GM12873 (cell line): ENCODE measurements around the gene TREM1.

Source experiments
- TF ChIP-seq, protein P1 (sequence below): IDR thresholded peaks from 2 replicates; pipeline ENCODE4 v1.5.1; 2012; ENCODE audit warnings: low read depth, mild to moderate bottlenecking, moderate library complexity, low read length, control low read depth; ENCODE audit not compliant: insufficient read depth; ENCODE audit errors: missing control alignments

TREM1 gene

DNA sequence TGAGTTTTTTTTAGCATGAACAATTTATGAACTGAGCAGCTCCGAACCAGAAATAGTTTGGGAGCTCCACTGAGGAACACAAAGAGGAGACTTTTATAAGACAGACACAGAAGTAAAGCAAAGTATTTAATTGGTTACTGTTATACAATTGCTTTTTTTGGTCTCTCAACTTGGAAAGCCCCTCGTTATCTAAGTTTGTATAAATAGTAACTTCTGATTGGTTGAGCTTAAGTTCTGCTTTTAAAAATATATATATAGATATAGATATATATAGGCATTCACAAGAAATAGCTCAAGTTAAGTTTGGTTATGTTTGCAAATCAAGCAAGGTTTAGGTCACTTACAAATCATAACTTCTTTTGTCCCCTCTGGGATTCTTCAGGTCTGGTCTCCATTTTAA is 28.7 kb upstream of the TREM1 start:
- TF ChIP-seq, protein P1, sequence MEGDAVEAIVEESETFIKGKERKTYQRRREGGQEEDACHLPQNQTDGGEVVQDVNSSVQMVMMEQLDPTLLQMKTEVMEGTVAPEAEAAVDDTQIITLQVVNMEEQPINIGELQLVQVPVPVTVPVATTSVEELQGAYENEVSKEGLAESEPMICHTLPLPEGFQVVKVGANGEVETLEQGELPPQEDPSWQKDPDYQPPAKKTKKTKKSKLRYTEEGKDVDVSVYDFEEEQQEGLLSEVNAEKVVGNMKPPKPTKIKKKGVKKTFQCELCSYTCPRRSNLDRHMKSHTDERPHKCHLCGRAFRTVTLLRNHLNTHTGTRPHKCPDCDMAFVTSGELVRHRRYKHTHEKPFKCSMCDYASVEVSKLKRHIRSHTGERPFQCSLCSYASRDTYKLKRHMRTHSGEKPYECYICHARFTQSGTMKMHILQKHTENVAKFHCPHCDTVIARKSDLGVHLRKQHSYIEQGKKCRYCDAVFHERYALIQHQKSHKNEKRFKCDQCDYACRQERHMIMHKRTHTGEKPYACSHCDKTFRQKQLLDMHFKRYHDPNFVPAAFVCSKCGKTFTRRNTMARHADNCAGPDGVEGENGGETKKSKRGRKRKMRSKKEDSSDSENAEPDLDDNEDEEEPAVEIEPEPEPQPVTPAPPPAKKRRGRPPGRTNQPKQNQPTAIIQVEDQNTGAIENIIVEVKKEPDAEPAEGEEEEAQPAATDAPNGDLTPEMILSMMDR, result no peak

DNA sequence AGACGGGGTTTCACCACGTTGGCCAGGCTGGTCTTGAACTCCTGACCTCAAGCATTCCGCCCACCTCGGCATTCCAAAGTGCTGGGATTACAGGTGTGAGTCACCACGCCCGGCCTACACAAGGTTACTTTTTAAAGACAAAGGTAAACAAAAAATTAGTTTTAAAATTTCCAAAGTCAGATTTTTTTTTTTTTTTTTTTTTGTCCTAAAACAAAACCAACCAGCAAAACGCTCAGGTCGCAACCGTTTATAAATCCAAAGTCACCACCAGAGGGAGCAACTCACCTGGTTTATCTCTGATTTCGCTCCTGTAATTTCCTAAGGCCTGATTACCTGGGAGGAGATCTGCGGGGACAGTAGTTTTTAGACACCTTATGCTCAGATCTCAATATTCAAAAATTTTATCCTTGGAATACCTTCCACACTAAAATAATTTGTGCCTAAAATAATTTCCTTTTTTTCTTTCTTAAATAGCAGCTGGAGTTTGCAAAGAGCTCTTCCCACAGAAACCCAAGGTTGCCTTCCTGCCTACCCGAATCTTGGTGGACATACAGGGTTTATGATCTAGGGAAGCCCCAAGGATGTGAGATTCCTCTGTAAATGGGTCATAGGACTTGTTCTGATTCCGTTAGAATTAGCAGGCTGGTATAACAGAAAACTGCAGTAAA is 19.8 kb upstream of the TREM1 start:
- TF ChIP-seq, protein P1, result peak; percentile 67

DNA sequence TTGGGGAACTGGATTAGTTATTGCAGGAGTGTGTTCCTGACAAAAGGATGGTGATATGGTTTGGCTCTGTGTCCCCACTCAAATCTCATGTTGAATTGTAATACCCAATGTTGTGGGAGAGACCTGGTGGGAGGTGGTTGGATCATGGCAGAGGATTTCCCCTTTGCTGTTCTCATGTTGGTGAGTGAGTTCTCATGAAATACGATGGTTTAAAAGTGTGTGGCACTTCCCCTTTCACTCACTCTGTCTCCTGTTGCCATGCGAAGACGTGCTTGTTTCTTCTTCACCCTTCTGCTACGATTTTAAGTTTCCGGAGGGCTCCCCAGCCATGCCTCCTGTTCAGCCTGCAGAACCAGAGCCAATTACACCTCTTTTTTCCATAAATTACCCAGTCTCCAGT is 16.2 kb upstream of the TREM1 start:
- TF ChIP-seq, protein P1, result no peak

DNA sequence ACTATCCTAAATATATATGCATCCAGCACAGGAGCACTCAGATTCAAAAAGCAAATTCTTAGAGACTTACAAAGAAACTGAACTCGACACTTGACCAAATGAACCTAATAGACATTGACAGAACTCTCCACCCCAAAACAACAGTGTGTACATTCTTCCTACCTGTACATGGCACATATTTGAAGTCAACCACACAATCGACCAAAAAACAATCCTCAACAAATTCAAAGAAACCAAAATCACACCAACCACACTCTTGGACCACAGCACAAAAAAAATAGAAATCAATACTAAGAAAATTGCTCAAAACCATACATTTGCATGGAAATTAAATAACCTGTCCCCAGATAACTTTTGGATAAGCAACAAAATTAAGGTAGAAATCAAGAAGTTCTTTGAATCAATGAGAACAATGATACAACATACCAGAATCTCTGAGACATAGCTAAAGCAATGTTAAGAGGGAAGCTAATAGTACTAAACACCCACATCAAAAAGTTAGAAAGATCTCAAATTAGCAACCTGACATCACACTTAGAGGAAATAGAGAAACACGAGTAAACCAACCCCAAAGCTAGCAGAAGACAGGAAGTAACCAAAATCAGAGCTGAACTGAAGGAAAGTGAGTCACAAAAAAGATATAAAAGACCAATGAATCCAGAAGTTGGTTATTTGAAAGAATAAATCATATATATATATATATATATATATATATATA is 12.5 kb upstream of the TREM1 start:
- TF ChIP-seq, protein P1, result no peak

DNA sequence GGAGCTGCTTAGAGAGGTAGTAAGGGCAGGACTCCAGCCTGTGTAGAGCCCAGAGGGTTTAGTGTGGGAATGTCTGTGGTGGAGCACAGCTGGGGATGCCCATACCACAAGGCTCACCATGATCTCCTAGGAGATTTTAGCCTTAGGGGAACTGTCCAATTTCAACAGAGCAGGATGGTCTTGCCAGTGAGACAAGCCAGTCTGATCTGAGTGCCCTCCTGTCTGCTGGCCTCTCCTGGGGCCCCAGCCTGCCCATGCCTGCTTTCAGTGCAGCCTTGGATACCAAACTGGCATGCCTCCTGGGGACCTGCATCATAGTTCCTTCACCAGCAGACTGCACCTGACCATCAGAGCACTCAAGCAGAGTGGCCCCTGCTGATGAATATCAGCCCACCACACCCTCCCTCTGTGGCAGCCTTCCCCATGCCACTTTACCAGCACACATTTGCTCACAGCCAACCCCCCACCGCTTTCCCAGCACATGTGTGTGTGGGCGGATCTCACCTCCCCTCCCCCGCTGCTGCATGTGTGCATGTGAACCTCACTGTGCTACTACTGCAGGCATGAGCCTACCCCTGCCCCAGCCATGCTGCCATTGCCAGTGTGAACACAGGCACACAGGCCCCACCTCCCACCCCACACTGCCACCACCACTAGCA is 7.9 kb upstream of the TREM1 start:
- TF ChIP-seq, protein P1, result no peak

DNA sequence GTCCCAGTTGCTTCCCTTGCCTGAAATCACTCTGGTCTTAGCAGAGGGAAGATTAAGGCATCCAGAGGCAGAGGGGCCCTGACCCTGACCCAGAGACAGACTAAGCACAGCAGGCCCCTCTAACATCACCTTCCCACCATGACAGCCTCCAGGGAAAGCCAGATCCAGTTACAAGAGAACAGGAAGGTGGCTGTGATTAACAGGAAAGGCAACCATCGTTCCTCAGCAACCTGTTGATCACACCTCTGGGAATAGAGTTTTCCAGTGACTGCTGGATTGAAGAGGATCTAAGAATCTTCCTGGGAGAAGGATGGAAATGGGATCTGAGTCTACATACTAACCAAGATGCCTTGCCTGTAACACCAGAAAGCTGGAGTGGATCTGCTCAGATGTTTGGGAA is 5.2 kb upstream of the TREM1 start:
- TF ChIP-seq, protein P1, result no peak

DNA sequence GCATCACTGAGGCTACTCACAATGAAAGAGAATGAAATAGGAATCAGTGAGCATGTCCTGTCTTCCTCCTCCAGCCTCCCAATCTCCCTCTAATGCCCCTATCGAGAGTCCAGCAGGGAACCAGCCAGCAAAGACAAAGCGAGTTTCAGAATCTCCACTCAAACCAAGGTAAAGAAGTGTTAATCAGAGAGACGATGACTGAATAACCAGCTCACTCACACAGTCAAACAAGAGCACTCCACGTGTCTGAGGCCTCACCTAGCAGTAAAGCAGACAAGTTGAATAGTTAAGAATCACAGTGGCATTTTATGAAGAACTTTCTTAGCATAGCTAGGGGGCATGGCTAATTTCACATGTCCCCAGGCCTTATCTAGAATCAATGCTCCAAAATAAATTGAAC is 3.3 kb upstream of the TREM1 start:
- TF ChIP-seq, protein P1, result no peak
